ENCODE results near the gene AGER.
A peak's percentile ranks its signal among the peaks of the same experiment; 100 is the strongest.

GRCh38 chr6:32190054-32190851 lies 6.2 kb upstream of the AGER start, which contains the start of gene PBX2:
- no peak for TF ChIP-seq CTCF (IDR thresholded peaks at IDR 0.05)
- TF ChIP-seq POLR2A (IDR thresholded peaks at IDR 0.05), result peak in 2 of 4 donors; percentile 69 to 88
